Activated T-cell treated with anti-CD3 and anti-CD28 coated beads, Interleukin-2, amount 50 U/mL, for 4 hours (primary cell): Measurements from ENCODE around the gene KCNC3. TPM values are rescaled to one million over a fixed set of nuclear protein-coding genes. Genes with fewer than 3 reads are reported as not detected.

Source experiments
- ATAC-seq, 2 donors: fragments of 200-7000 bp; cut with Tn5 transposase; one replicate each; pipeline ENCODE4 v1.10.0; 2021
- DNase-seq: peaks from one replicate; pipeline ENCODE4 v3.0.0-alpha.2; 2020
- H3K27me3 Mint-ChIP-seq: one replicate; pipeline ENCODE4 v1.8.0; 2021; ENCODE audit warnings: low read depth, mixed read lengths
- H3K36me3 Mint-ChIP-seq: one replicate; pipeline ENCODE4 v1.8.0; 2022; ENCODE audit warnings: mixed read lengths; ENCODE audit not compliant: insufficient read depth
- H3K4me1 Mint-ChIP-seq: one replicate; pipeline ENCODE4 v1.8.0; 2021; ENCODE audit warnings: low read depth, mixed read lengths
- H3K4me3 Mint-ChIP-seq: one replicate; pipeline ENCODE4 v1.8.0; 2021; ENCODE audit warnings: mild to moderate bottlenecking, moderate library complexity, mixed read lengths
- H3K9me3 Mint-ChIP-seq: one replicate; pipeline ENCODE4 v1.8.0; 2021; ENCODE audit warnings: mixed read lengths
- total RNA-seq, 3 donors: library from RNA; stranded (reverse); gene quantifications; one replicate each; pipeline ENCODE4 v1.2.1, GENCODE V29; 2021

KCNC3 gene
- total RNA-seq, 3 donors from 2014 or later, result 4.1 to 5.6 (median 4.6) TPM

DNA sequence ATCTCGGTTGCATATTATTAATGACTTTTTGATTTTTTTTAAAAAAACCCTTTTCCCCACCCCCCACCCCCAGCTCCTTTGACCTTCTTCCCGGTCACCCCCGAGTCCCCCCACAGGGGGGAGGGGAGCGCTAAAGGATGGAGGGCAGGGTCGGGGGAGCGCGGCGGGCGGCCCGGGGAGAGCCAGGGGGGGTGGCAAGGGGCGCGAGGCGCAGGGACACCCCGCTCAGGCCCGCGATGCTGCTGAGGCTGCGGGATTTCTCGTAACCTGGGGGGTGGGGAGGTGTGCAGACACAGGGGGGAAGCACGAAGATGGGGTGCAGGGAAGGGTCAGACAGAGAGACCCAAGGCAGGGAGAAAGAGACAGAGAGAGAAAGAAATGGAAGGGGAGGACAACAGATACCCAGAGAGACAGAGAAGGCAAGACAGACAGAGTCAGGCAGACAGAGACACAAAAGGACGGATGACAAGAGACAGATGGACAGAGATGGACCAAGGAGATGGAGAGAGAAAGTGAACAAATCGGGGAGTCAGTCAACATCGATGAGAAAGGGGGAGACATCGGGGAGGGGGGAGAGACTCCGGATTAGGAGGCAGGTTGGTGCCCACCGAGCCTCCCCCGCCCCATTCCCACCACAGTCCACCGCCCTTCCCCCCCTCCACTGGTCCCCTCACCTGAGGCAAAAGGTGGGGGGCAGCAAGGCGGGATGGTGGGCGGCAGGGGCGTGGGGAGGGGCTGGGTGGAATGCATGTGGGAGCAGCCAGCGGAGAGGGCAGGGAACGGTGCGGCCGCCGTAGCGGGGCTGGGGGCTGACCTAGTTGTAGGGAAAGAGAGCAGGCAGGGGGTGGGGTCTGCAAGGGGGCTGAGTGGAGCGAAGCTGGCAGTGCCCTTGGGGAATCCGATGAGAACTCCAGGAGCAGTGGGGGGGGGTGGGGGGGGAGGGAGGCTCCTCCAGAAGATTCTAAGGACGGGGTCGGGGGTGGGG is 14.2 kb downstream of the KCNC3 start:
- Mint-ChIP-seq H3K4me1 (peaks cover 9% of the 10 kb centered on the region), H3K36me3 (peaks cover 1% of the 10 kb centered on the region), H3K4me3 (peak overlapping the region; percentile 36), H3K9me3 (no peaks in the 10 kb centered on the region), H3K27me3 (peaks cover 71% of the 10 kb centered on the region)
- no peak for ATAC-seq
- DNase-seq, result no peak

- no peak for ATAC-seq
- Mint-ChIP-seq H3K36me3 (peaks cover 1% of the 10 kb centered on the region), H3K9me3 (no peaks in the 10 kb centered on the region), H3K4me3 (no peak overlapping the region), H3K4me1 (peaks cover 9% of the 10 kb centered on the region), H3K27me3 (peaks cover 73% of the 10 kb centered on the region)
- DNase-seq, result no peak
These were observed 15.2 kb downstream of the KCNC3 start for GRCh38 chr19:50313812-50314536.

DNA sequence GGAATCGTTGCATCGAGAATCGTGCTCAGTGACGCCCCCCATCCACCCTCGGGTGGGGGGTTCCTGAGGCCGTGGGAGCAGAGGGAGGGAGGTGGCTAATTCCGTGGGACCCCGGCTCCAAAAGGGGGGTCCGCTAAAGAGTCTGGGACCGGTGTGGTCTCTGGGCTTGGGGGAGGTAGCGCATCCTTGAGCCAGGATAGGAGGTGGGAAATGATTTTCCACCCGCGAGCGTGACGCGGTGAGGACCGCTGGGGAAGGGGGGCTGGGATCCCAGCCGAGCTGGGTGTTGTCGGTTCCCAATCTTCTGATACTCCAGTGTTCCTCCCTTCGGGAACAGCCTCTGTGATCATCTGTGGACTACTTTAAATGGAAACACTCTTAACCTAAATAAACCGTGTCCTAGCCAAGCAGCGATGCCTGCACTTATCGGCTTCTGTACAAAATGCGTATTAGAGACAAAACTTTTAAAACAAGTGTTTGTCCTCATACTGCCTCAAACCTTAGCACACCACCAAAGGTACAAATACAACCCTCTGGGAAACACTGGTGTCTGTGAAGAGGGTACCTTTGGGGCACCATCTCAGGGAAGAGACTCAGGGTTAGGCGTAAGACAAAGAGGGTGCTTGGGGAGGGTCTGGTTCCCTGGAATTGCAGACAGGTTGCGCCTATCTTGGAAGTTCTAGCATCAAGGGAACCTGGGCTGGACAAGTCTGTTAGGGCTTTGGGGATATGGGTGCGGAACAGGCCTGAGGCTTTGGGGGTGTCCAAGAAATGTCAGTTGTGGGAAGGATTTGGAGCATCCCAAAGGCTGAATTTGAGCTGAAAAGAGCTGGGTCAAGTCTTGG is 16.0 kb downstream of the KCNC3 start:
- Mint-ChIP-seq H3K27me3 (peaks cover 74% of the 10 kb centered on the region), H3K9me3 (no peaks in the 10 kb centered on the region), H3K4me3 (no peak overlapping the region), H3K36me3 (peaks cover 1% of the 10 kb centered on the region), H3K4me1 (peaks cover 9% of the 10 kb centered on the region)
- ATAC-seq (no peak), DNase-seq (no peak)

DNA sequence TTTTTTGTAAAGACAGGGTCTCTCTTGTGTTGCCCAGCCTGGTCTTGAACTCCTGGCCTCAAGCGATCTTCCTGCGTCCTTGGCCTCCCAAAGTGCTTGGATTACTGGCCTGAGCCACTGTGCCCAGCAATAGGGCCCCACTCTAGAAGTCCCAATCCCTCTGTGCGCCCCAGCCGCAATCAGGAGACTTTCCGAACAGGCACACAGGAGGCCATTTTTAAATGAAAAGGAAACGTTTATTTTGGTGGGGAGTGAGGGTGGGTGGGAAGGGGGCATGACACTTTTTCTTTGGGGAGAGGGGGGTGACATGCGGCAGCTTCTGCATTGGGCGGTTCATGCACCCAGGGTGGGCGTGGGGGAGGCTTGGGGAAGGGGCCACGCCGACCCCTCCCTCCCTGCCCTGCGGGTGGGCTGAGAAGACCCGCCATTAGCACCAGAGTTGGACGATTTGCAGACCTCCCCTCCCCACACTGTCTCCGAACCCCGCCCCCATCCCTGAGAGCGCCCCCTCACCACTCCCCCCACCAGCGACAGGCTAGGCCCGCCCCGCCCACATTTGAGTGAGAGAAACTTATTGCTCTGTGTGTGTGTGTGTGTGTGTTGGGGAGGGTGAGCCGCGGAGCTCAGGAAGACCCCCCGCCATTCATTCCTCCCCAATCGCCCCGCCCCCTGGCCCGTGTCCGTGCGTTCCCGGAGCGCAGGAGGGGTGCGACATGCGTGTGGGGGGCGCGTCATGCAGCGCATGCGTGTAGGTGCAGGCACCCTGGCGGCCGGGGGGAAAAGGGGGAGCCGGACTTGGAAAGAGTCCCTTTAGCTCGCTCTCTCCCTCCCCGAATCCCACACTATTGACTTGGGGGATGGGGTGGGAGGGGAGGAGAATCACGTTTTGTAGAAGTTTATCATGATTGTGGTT is 17.2 kb downstream of the KCNC3 start:
- Mint-ChIP-seq H3K27me3 (peaks cover 77% of the 10 kb centered on the region), H3K36me3 (peaks cover 1% of the 10 kb centered on the region), H3K4me1 (peaks cover 9% of the 10 kb centered on the region), H3K4me3 (no peak overlapping the region), H3K9me3 (no peaks in the 10 kb centered on the region)
- DNase-seq, result no peak
- ATAC-seq, result peak in 1 of 2 donors; percentile 17

- ATAC-seq (no peak), DNase-seq (no peak)
- Mint-ChIP-seq H3K27me3 (peaks cover 79% of the 10 kb centered on the region), H3K36me3 (peaks cover 1% of the 10 kb centered on the region), H3K4me3 (no peak overlapping the region), H3K9me3 (no peaks in the 10 kb centered on the region), H3K4me1 (peaks cover 6% of the 10 kb centered on the region)
These were observed 18.3 kb downstream of the KCNC3 start for GRCh38 chr19:50310759-50311465.

DNA sequence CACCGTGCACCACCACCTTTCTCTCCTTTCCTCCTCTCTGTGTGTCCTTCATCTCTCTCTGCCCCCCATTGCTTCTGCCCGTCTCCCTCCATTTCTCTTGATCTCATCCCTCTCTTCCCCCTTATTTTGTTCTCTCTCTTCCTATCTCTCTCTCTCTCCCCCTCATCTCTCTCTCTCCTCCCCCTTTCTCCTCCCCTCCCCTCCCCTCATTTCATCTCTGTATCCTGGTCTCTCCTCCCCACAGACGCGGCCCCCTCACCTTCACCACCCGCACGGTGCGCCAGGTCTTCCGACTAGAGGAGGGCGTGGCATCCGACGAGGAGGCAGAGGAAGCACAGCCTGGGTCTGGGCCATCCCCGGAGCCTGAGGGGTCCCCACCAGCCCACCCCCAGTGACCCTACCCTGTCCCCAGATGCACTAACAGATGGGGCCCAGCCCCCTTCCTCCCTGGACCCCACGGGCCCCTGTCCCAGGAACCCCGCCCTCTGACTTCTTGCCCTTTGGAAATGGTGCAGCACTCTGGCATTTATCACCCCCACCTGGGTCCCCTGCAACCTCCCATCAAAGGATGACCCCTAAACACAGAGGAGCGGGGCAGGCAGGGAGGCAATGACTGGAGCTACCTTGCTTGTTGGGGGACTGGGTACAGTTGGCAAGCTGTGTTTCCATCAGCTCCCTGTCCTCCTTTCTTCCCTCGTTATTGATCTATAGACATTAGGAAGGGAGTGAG is 19.6 kb downstream of the KCNC3 start:
- no peaks in the 10 kb centered on the region for H3K36me3 Mint-ChIP-seq
- H3K4me3 Mint-ChIP-seq, result no peak overlapping the region
- DNase-seq, result no peak
- peaks cover 2% of the 10 kb centered on the region for H3K4me1 Mint-ChIP-seq
- H3K9me3 Mint-ChIP-seq, result no peaks in the 10 kb centered on the region
- no peak for ATAC-seq
- H3K27me3 Mint-ChIP-seq, result peaks cover 80% of the 10 kb centered on the region

DNA sequence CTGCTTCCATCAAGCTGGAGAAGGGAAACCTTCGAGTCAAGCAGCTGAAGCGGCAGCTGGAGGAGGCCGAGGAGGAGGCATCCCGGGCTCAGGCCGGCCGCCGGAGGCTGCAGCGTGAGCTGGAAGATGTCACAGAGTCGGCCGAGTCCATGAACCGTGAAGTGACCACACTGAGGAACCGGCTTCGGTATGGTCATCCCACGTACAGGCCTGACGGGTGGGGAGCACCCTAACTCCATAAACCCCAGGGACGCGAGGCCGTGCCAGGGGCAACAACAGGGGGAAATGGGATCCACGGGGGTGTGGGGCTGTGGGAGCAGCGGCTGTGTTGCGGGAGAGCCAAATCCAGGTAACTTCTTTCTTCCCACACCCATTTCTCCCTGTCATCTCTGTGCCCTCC is 20.2 kb downstream of the KCNC3 start:
- ATAC-seq (no peak), DNase-seq (no peak)
- Mint-ChIP-seq H3K36me3 (no peaks in the 10 kb centered on the region), H3K4me1 (no peaks in the 10 kb centered on the region), H3K4me3 (no peak overlapping the region), H3K9me3 (no peaks in the 10 kb centered on the region), H3K27me3 (peaks cover 75% of the 10 kb centered on the region)

DNA sequence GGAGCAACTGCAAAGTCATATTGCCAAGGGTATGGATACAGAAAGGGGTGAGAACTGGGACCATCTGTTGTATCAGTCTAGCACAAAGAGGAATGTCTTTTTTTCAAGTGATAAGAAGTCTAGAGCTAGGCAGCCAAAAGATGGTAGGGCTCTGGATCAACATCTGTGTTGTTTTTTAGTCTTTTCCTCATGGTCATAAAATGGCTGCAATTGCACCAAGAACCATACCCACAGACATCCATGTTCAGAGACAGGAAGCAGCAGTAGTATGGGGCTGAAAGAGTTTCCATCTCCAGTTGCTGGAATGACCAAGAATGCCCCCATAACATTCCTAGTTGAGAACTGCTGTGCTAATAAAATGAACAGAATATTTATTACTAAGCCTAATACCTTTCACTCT is 25.6 kb downstream of the KCNC3 start:
- Mint-ChIP-seq H3K4me3 (no peak overlapping the region), H3K4me1 (peaks cover 13% of the 10 kb centered on the region), H3K27me3 (peaks cover 44% of the 10 kb centered on the region), H3K9me3 (peaks cover 9% of the 10 kb centered on the region), H3K36me3 (no peaks in the 10 kb centered on the region)
- ATAC-seq (no peak), DNase-seq (no peak)

DNA sequence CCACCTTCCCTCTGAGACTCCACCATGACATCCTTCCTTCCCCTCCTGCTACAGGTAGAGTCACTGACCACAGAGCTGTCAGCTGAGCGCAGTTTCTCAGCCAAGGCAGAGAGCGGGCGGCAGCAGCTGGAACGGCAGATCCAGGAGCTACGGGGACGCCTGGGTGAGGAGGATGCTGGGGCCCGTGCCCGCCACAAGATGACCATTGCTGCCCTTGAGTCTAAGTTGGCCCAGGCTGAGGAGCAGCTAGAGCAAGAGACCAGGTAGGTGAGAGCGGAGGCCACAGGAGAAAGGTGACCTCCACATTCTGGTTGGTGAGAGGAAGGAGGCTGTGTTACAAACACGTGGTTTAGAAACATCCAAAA is 27.6 kb downstream of the KCNC3 start:
- H3K27me3 Mint-ChIP-seq, result peaks cover 34% of the 10 kb centered on the region
- H3K4me3 Mint-ChIP-seq, result no peak overlapping the region
- no peak for DNase-seq
- H3K4me1 Mint-ChIP-seq, result peaks cover 13% of the 10 kb centered on the region
- peaks cover 9% of the 10 kb centered on the region for H3K9me3 Mint-ChIP-seq
- no peaks in the 10 kb centered on the region for H3K36me3 Mint-ChIP-seq
- no peak for ATAC-seq

GRCh38 chr19:50300814-50301606 is 28.2 kb downstream of the KCNC3 start:
- Mint-ChIP-seq H3K36me3 (no peaks in the 10 kb centered on the region), H3K27me3 (peaks cover 33% of the 10 kb centered on the region), H3K9me3 (peaks cover 9% of the 10 kb centered on the region), H3K4me3 (no peak overlapping the region), H3K4me1 (peaks cover 13% of the 10 kb centered on the region)
- DNase-seq (no peak), ATAC-seq (peak; percentile 98 to 99)

- Mint-ChIP-seq H3K4me1 (peaks cover 13% of the 10 kb centered on the region), H3K4me3 (no peak overlapping the region)
- no peak for DNase-seq
These were observed 29.1 kb downstream of the KCNC3 start for GRCh38 chr19:50300051-50300450.

More at GRCh38 chr19:50300051-50300450, 29.1 kb downstream of the KCNC3 start:
- peaks cover 33% of the 10 kb centered on the region for H3K27me3 Mint-ChIP-seq
- peaks cover 9% of the 10 kb centered on the region for H3K9me3 Mint-ChIP-seq
- no peaks in the 10 kb centered on the region for H3K36me3 Mint-ChIP-seq
- no peak for ATAC-seq
